T-helper 2 cell treated with Interferon-gamma antibody and Interleukin-4, amounts not matched to agents 100 ng/mL and 5 ng/mL, for 36 hours (primary cell): Measurements from ENCODE around the gene SLC15A1. TPM values are rescaled to one million over a fixed set of nuclear protein-coding genes. Genes with fewer than 3 reads are reported as not detected.

ENCODE experiments used
- total RNA-seq: library from RNA; stranded (reverse); gene quantifications from 2 replicates; pipeline ENCODE4 v1.2.3, GENCODE V29; 2022

The SLC15A1 gene
- total RNA-seq, 1 donor from 2014 or later, result not detected

Other genes with a start within 250 kb of the SLC15A1 start
- gene STK24, start 175.6 kb downstream of the SLC15A1 start, total RNA-seq, result 133 and 139 TPM in 2 replicates
- gene DOCK9, start 225.4 kb upstream of the SLC15A1 start, total RNA-seq, result 99.8 and 118 TPM in 2 replicates